GM12878 (cell line): Measurements from ENCODE around the gene KLHL3. TPM values are rescaled to one million over a fixed set of nuclear protein-coding genes. Genes with fewer than 3 reads are reported as not detected.

ENCODE experiments used
- ATAC-seq: fragments of 200-7000 bp; cut with Tn5 transposase; 3 replicates; pipeline ENCODE4 v1.9.1; 2020; ENCODE audit warnings: mild to moderate bottlenecking, moderate library complexity
- BruUV-seq: library from RNA; stranded (reverse); fragments of 400-500 nt; replicated peaks from 2 replicates; lab custom pipeline; 2021; lab: Mats Ljungman, UMichigan
- CTCF ChIA-PET: fragments of 300-600 bp; sonication (Branson Sonifier 250); formaldehyde crosslinking; extraction: SDS; loops from one replicate; lab custom pipeline; 2021; ENCODE audit warnings: inconsistent platforms; lab: Yijun Ruan, JAX
- POLR2A ChIA-PET: fragments of 350-600 bp; formaldehyde crosslinking; extraction: SDS; loops from one replicate; lab custom pipeline; 2021; ENCODE audit warnings: inconsistent platforms; lab: Charles Lee
- RAD21 ChIA-PET: fragments of 300-600 bp; sonication (Branson Sonifier 250); formaldehyde crosslinking; loops from one replicate; lab custom pipeline; 2023; ENCODE audit warnings: antibody characterized with exemption; ENCODE audit not compliant: unreplicated experiment; lab: Charles Lee
- SMC1A ChIA-PET: fragments of 300-600 bp; sonication (Branson Sonifier 250); formaldehyde crosslinking; loops from one replicate; lab custom pipeline; 2023; ENCODE audit not compliant: unreplicated experiment, uncharacterized antibody; lab: Charles Lee
- DNase-seq: peaks from one replicate; pipeline ENCODE4 v3.0.0-alpha.2; 2011; ENCODE audit warnings: low read depth, low spot score
- FAIRE-seq: peaks from 3 replicates; lab custom pipeline; 2011; peaks lifted over from hg19 to GRCh38; lab: Jason Lieb, UNC
- H2AFZ ChIP-seq: 2 replicates; pipeline ENCODE4 v1.6.0; 2011; ENCODE audit warnings: low read depth, low read length, control low read depth; ENCODE audit not compliant: control insufficient read depth
- H3K27ac ChIP-seq: 2 replicates; pipeline ENCODE4 v1.5.1; 2011; ENCODE audit warnings: control low read depth; ENCODE audit not compliant: control insufficient read depth, insufficient read depth
- H3K27me3 ChIP-seq, 2 experiments: replicated peaks in 1 of 2; 2 replicates each; pipeline versions ENCODE4 v1.6.0 to v1.6.1; 2011; ENCODE audit warnings: low read length in 1 of 2; ENCODE audit not compliant: control insufficient read depth in 2 of 2, insufficient read depth in 2 of 2
- H3K36me3 ChIP-seq, 2 experiments: 2 replicates each; pipeline ENCODE4 v1.5.1; 2011; ENCODE audit warnings: low read length in 1 of 2; ENCODE audit not compliant: control insufficient read depth in 2 of 2, insufficient read depth in 2 of 2
- H3K4me1 ChIP-seq: 2 replicates; pipeline ENCODE4 v1.6.1; 2011; ENCODE audit warnings: mild to moderate bottlenecking, low read length, moderate library complexity, mixed read lengths; ENCODE audit not compliant: control insufficient read depth, insufficient read depth
- H3K4me2 ChIP-seq: 2 replicates; pipeline ENCODE4 v1.6.0; 2011; ENCODE audit warnings: control low read depth; ENCODE audit not compliant: control insufficient read depth, insufficient read depth
- H3K4me3 ChIP-seq: fragments of 200-600 bp; sonication (generic); 2 replicates; pipeline ENCODE4 v1.5.1; 2016
- H3K79me2 ChIP-seq: 2 replicates; pipeline ENCODE4 v1.6.0; 2011; ENCODE audit warnings: low read length; ENCODE audit not compliant: control insufficient read depth, insufficient read depth
- H3K9ac ChIP-seq: 2 replicates; pipeline ENCODE4 v1.8.0; 2011; ENCODE audit warnings: low read length, control low read depth, mixed read lengths; ENCODE audit not compliant: control insufficient read depth, insufficient read depth
- H3K9me3 ChIP-seq: replicated peaks from 3 replicates; pipeline ENCODE4 v1.5.1; 2011; ENCODE audit warnings: mild to moderate bottlenecking, low read length; ENCODE audit not compliant: control insufficient read depth, insufficient read depth
- H4K20me1 ChIP-seq: 2 replicates; pipeline ENCODE4 v1.6.0; 2011; ENCODE audit not compliant: control insufficient read depth, insufficient read depth
- KDM1A ChIP-seq: fragments of 200-600 bp; sonication (generic); IDR thresholded peaks from 2 replicates; pipeline ENCODE4 v1.6.1; 2016; ENCODE audit warnings: borderline replicate concordance
- NFIC ChIP-seq: IDR thresholded peaks from 2 replicates; pipeline ENCODE4 v1.6.1; 2012; ENCODE audit warnings: low read depth, mild to moderate bottlenecking, inconsistent platforms, low read length, moderate library complexity
- POLR2A ChIP-seq: IDR thresholded peaks from 2 replicates; pipeline ENCODE4 v1.6.1; 2011; ENCODE audit warnings: low read depth, mild to moderate bottlenecking, low read length
- POLR2AphosphoS2 ChIP-seq: IDR thresholded peaks from 2 replicates; pipeline ENCODE4 v1.6.1; 2011; ENCODE audit warnings: low read depth, mild to moderate bottlenecking, low read length, improper control_type of control experiment, moderate library complexity
- SREBF1 ChIP-seq: IDR thresholded peaks from 2 replicates; pipeline ENCODE4 v1.6.1; 2012; ENCODE audit warnings: mild to moderate bottlenecking, low read length
- SUZ12 ChIP-seq: fragments of 200-600 bp; sonication (generic); IDR thresholded peaks from one replicate; pipeline ENCODE4 v1.6.1; 2018; ENCODE audit warnings: antibody characterized with exemption, mild to moderate bottlenecking; ENCODE audit not compliant: unreplicated experiment
- ZNF622 ChIP-seq: fragments of 450-650 bp; IDR thresholded peaks from 2 replicates; pipeline ENCODE4 v1.6.1; 2017; ENCODE audit warnings: mild to moderate bottlenecking, inconsistent platforms
- WGBS: methylation state at CpG from one replicate; pipeline ENCODE4 v1.1.6; 2016; ENCODE audit warnings: low lambda C conversion rate; ENCODE audit not compliant: insufficient replicate concordance, insufficient coverage; ENCODE audit errors: missing lambda C conversion rate; 5-methylcytosine and 5-hydroxymethylcytosine counted together
- in situ Hi-C: fragments of 300-500 bp; cut with MboI; formaldehyde crosslinking; loops from 9 replicates; pipeline ENCODE4 v1.14.3; 2018; ENCODE audit warnings: mixed read lengths
- intact Hi-C: fragments of 100-400 bp; cut with micrococcal nuclease; formaldehyde crosslinking; loops from one replicate; pipeline ENCODE4 v1.14.2; 2022; ENCODE audit not compliant: unreplicated experiment
- polyA plus RNA-seq, 11 experiments: library from polyadenylated mRNA; depleted of rRNA in 4 of 11; unstranded in 6 of 11; stranded (reverse) in 5 of 11; fragments of >200 nt; fragmentation: Nextera tagmentation in 4 of 11; fragmentation: Illumina TruSeq in 1 of 11; extraction: Ambion mirVana in 4 of 11; extraction: Trizol in 1 of 11; gene quantifications; 1 replicate in 1 of 11; 2 replicates in 10 of 11; pipeline versions ENCODE4 v1.2.1 to v1.2.3, GENCODE V29; 2011 to 2016; ENCODE audit warnings: inconsistent platforms in 2 of 11, missing spikeins in 2 of 11, low read depth in 1 of 11
- total RNA-seq, 4 experiments: library from RNA; depleted of rRNA in 3 of 4; stranded (reverse); fragments of >200 nt in 3 of 4; fragmentation: Illumina TruSeq in 1 of 4; extraction: Trizol in 1 of 4; gene quantifications; 2 replicates each; pipeline versions ENCODE4 v1.2.1 to v1.2.3, GENCODE V29; 2013 to 2021
- TF ChIP-seq, protein P1 (sequence below): fragments of 450-650 bp; IDR thresholded peaks from 2 replicates; pipeline ENCODE4 v1.6.1; 2017; ENCODE audit warnings: mild to moderate bottlenecking, low read depth, inconsistent platforms; ENCODE audit not compliant: poor library complexity, severe bottlenecking

Gene KLHL3
- total and polyA plus RNA-seq, 10 of the 15 experiments (the other 5 are each of a cell fraction or from before 2014, with no cell fraction given) = 1.7 to 11.7 (median 5.6) TPM

- CTCF ChIA-PET = interaction anchor here (1.0 kb wide), 1 partner anchor 34 kb away, joined by 3 read pairs; no protein-coding TSS in a partner anchor
- SMC1A ChIA-PET = interaction anchor here (0.7 kb wide), 1 partner anchor 9 kb away, joined by 3 read pairs; no protein-coding TSS in a partner anchor
- Histone ChIP-seq H3K4me2 (no peak overlapping the region), H3K4me1 (peaks cover 7% of the 10 kb centered on the region), H3K27me3 (no peaks in the 10 kb centered on the region), H3K36me3 (no peaks in the 10 kb centered on the region), H4K20me1 (no peaks in the 10 kb centered on the region), H3K27ac (no peak overlapping the region), H2AFZ (no peak overlapping the region), H3K9ac (no peak overlapping the region), H3K9me3 (no peaks in the 10 kb centered on the region), H3K79me2 (no peaks in the 10 kb centered on the region), H3K4me3 (no peak overlapping the region)
- TF ChIP-seq POLR2A (no peak), POLR2AphosphoS2 (no peak), SREBF1 (no peak), KDM1A (no peak), SUZ12 (no peak), NFIC (no peak), ZNF622 (no peak)
- TF ChIP-seq, protein P1, sequence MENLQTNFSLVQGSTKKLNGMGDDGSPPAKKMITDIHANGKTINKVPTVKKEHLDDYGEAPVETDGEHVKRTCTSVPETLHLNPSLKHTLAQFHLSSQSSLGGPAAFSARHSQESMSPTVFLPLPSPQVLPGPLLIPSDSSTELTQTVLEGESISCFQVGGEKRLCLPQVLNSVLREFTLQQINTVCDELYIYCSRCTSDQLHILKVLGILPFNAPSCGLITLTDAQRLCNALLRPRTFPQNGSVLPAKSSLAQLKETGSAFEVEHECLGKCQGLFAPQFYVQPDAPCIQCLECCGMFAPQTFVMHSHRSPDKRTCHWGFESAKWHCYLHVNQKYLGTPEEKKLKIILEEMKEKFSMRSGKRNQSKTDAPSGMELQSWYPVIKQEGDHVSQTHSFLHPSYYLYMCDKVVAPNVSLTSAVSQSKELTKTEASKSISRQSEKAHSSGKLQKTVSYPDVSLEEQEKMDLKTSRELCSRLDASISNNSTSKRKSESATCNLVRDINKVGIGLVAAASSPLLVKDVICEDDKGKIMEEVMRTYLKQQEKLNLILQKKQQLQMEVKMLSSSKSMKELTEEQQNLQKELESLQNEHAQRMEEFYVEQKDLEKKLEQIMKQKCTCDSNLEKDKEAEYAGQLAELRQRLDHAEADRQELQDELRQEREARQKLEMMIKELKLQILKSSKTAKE = no peak
- intact Hi-C loops (no loop called here), in situ Hi-C loops (no loop called here)
- DNase-seq (no peak), ATAC-seq (no peak), FAIRE-seq (no peak)
- BruUV-seq = no TSS peak
- WGBS = 93% methylated on average over 3 of the region's 3 CpGs
- POLR2A ChIA-PET = no interaction called here
- RAD21 ChIA-PET = no interaction called here
These were observed 35.6 kb downstream of the KLHL3 start for GRCh38 chr5:137700282-137700680.
